ENCODE results near the gene RAD54L. TPM values are rescaled to one million over a fixed set of nuclear protein-coding genes. Genes with fewer than 3 reads are reported as not detected.

RAD54L gene
- total and polyA plus RNA-seq, 2 donors (not counting 1 experiment from before 2014, with no cell fraction given), result 0.57 to 1.1 TPM

DNA sequence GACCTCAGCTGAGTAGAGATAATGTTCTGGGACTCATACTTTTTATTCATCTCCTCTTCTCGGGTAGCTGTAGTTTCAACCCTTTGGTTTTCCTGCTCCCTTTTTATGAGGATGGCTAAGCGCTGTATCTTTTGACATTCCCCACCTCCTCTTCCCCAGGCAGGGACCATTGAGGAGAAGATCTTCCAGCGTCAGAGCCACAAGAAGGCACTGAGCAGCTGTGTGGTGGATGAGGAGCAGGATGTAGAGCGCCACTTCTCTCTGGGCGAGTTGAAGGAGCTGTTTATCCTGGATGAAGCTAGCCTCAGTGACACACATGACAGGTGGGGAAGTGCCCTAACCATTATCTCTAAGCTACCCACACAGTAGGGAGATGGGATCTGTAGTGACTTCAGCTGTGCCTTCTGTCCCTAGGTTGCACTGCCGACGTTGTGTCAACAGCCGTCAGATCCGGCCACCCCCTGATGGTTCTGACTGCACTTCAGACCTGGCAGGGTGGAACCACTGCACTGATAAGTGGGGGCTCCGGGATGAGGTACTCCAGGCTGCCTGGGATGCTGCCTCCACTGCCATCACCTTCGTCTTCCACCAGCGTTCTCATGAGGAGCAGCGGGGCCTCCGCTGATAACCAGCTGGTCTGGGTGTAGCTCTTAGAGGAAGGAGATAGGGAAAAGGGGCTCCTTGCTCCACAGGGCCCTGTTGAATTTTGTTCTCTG lies 30.3 kb downstream of the RAD54L start:
- Mint-ChIP-seq H3K27me3 (no peaks in the 10 kb centered on the region), H3K9me3 (ENCODE audit: insufficient read depth) (no peaks in the 10 kb centered on the region), H3K4me3 (no peak overlapping the region), H3K27ac (no peak overlapping the region), H3K4me1 (no peaks in the 10 kb centered on the region)
- CTCF ChIA-PET, result interaction anchor here (1.1 kb wide), 1 partner anchor 8 kb away, joined by 3 read pairs; no protein-coding TSS in a partner anchor
- no peak overlapping the region for H3K27ac ChIP-seq (ENCODE audit: low read length in 2 of 2)
- no peak overlapping the region for H3K4me3 ChIP-seq (ENCODE audit: control extremely low read depth in 1 of 5, extremely low read depth in 1 of 5, insufficient read depth in 1 of 5, low read depth in 2 of 5, low read length in 4 of 5)
- H3K36me3 ChIP-seq (replicated peaks in 1 of 2; ENCODE audit: control extremely low read depth in 1 of 2, control insufficient read depth in 1 of 2, extremely low read depth in 1 of 2, insufficient read depth in 2 of 2, low read length in 1 of 2), result peaks cover 4 to 31% of the 10 kb centered on the region in 2 experiments
- H3K9me3 ChIP-seq (ENCODE audit: control extremely low read depth in 1 of 3, control insufficient read depth in 2 of 3, insufficient read depth in 1 of 3, low read length in 2 of 3), result no peaks in the 10 kb centered on the region
- no peaks in the 10 kb centered on the region for H3K27me3 ChIP-seq (replicated peaks in 1 of 4; ENCODE audit: control extremely low read depth in 1 of 4, control insufficient read depth in 3 of 4, insufficient read depth in 4 of 4, low read length in 3 of 4)
- H2AFZ ChIP-seq (ENCODE audit: insufficient read depth, low read depth, low read length, poor library complexity, severe bottlenecking), result no peak overlapping the region
- DNase-seq, result no peak
- H3K4me2 ChIP-seq (replicated peaks; ENCODE audit: low read depth, low read length, poor library complexity, severe bottlenecking), result no peak overlapping the region
- no peak overlapping the region for H3K9ac ChIP-seq (ENCODE audit: low read length)
- no peak for TF ChIP-seq EZH2 (IDR thresholded peaks at IDR 0.05; ENCODE audit: borderline replicate concordance, insufficient read depth, low read depth, low read length, poor library complexity, severe bottlenecking)
- TF ChIP-seq, protein P1, sequence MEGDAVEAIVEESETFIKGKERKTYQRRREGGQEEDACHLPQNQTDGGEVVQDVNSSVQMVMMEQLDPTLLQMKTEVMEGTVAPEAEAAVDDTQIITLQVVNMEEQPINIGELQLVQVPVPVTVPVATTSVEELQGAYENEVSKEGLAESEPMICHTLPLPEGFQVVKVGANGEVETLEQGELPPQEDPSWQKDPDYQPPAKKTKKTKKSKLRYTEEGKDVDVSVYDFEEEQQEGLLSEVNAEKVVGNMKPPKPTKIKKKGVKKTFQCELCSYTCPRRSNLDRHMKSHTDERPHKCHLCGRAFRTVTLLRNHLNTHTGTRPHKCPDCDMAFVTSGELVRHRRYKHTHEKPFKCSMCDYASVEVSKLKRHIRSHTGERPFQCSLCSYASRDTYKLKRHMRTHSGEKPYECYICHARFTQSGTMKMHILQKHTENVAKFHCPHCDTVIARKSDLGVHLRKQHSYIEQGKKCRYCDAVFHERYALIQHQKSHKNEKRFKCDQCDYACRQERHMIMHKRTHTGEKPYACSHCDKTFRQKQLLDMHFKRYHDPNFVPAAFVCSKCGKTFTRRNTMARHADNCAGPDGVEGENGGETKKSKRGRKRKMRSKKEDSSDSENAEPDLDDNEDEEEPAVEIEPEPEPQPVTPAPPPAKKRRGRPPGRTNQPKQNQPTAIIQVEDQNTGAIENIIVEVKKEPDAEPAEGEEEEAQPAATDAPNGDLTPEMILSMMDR (IDR thresholded peaks at IDR 0.05), result no peak
- POLR2A ChIA-PET, result no interaction called here
- H3K4me1 ChIP-seq (ENCODE audit: control insufficient read depth in 2 of 2, insufficient read depth in 2 of 2, low read length in 2 of 2), result no peaks in the 10 kb centered on the region
- no peaks in the 10 kb centered on the region for H4K20me1 ChIP-seq (ENCODE audit: control insufficient read depth, insufficient read depth, low read length, poor library complexity, severe bottlenecking)
- intact Hi-C loops (cut with micrococcal nuclease), result no loop called here
- WGBS (ENCODE audit: insufficient coverage), result 96% methylated on average over 12 of the region's 14 CpGs
- no peak for ATAC-seq (ENCODE audit: low read depth)
- H3K79me2 ChIP-seq (ENCODE audit: control insufficient read depth, insufficient read depth, low read length), result no peaks in the 10 kb centered on the region

- H3K9me3 Mint-ChIP-seq (ENCODE audit: insufficient read depth), result no peaks in the 10 kb centered on the region
- no peaks in the 10 kb centered on the region for H4K20me1 ChIP-seq (ENCODE audit: control insufficient read depth, insufficient read depth, low read length, poor library complexity, severe bottlenecking)
- TF ChIP-seq, protein P1 (IDR thresholded peaks at IDR 0.05), result no peak
- no peak for TF ChIP-seq EZH2 (IDR thresholded peaks at IDR 0.05; ENCODE audit: borderline replicate concordance, insufficient read depth, low read depth, low read length, poor library complexity, severe bottlenecking)
- WGBS (ENCODE audit: insufficient coverage), result 96% methylated on average over 11 of the region's 12 CpGs
- no peaks in the 10 kb centered on the region for H3K9me3 ChIP-seq (ENCODE audit: control extremely low read depth in 1 of 3, control insufficient read depth in 2 of 3, insufficient read depth in 1 of 3, low read length in 2 of 3)
- no peak overlapping the region for H3K27ac ChIP-seq (ENCODE audit: low read length in 2 of 2)
- H3K27me3 ChIP-seq (replicated peaks in 1 of 4; ENCODE audit: control extremely low read depth in 1 of 4, control insufficient read depth in 3 of 4, insufficient read depth in 4 of 4, low read length in 3 of 4), result no peaks in the 10 kb centered on the region
- no peak overlapping the region for H3K4me3 Mint-ChIP-seq
- H3K4me1 ChIP-seq (ENCODE audit: control insufficient read depth in 2 of 2, insufficient read depth in 2 of 2, low read length in 2 of 2), result no peaks in the 10 kb centered on the region
- DNase-seq (no peak), ATAC-seq (ENCODE audit: low read depth) (no peak)
- no peak overlapping the region for H3K4me3 ChIP-seq (ENCODE audit: control extremely low read depth in 1 of 5, extremely low read depth in 1 of 5, insufficient read depth in 1 of 5, low read depth in 2 of 5, low read length in 4 of 5)
- no peaks in the 10 kb centered on the region for H3K79me2 ChIP-seq (ENCODE audit: control insufficient read depth, insufficient read depth, low read length)
- H3K4me1 Mint-ChIP-seq, result no peaks in the 10 kb centered on the region
- no peak overlapping the region for H2AFZ ChIP-seq (ENCODE audit: insufficient read depth, low read depth, low read length, poor library complexity, severe bottlenecking)
- peaks cover 4 to 31% of the 10 kb centered on the region in 2 experiments for H3K36me3 ChIP-seq (replicated peaks in 1 of 2; ENCODE audit: control extremely low read depth in 1 of 2, control insufficient read depth in 1 of 2, extremely low read depth in 1 of 2, insufficient read depth in 2 of 2, low read length in 1 of 2)
- ChIA-PET CTCF (no interaction called here), POLR2A (no interaction called here)
- no peaks in the 10 kb centered on the region for H3K27me3 Mint-ChIP-seq
- H3K9ac ChIP-seq (ENCODE audit: low read length), result no peak overlapping the region
- no peak overlapping the region for H3K4me2 ChIP-seq (replicated peaks; ENCODE audit: low read depth, low read length, poor library complexity, severe bottlenecking)
- intact Hi-C loops (cut with micrococcal nuclease), result no loop called here
- H3K27ac Mint-ChIP-seq, result no peak overlapping the region
Observed at GRCh38 chr1:46278807-46279206, 31.2 kb downstream of the RAD54L start.

All from B cell (primary cell).